Measurements from ENCODE around the gene PNPLA4. TPM values are rescaled to one million over a fixed set of nuclear protein-coding genes. Genes with fewer than 3 reads are reported as not detected.

PNPLA4 gene
- total RNA-seq, 4 donors from 2014 or later = 7.9 to 23.0 (median 12.4) TPM

- no peaks in the 10 kb centered on the region for H3K9me3 ChIP-seq
- H3K4me1 ChIP-seq = no peaks in the 10 kb centered on the region
- ATAC-seq = no peak
- no peak overlapping the region for H3K4me3 ChIP-seq
- H3K36me3 ChIP-seq = no peaks in the 10 kb centered on the region
- H3K27me3 ChIP-seq = no peaks in the 10 kb centered on the region
- 58 to 73% methylated on average over 4 to 6 of the region's 6 CpGs for WGBS, 2 donors (ENCODE audit: low coverage in 1 of 2)
- no peak for TF ChIP-seq POLR2AphosphoS5 (IDR thresholded peaks at IDR 0.05)
- no peak for TF ChIP-seq POLR2A (IDR thresholded peaks at IDR 0.05)
- TF ChIP-seq EP300 (IDR thresholded peaks at IDR 0.05) = no peak
- TF ChIP-seq CTCF (IDR thresholded peaks at IDR 0.05) = no peak
- H3K27ac ChIP-seq = no peak overlapping the region
Measured at GRCh38 chrX:7943600-7944245, 16.5 kb upstream of the PNPLA4 start.

GRCh38 chrX:7941390-7942042, 14.3 kb upstream of the PNPLA4 start:
- no peak for TF ChIP-seq POLR2AphosphoS5 (IDR thresholded peaks at IDR 0.05)
- TF ChIP-seq POLR2A (IDR thresholded peaks at IDR 0.05) = no peak
- peak in 1 of 4 experiments; percentile 32 for TF ChIP-seq CTCF (IDR thresholded peaks at IDR 0.05)
- no peak for TF ChIP-seq EP300 (IDR thresholded peaks at IDR 0.05)
- 14 to 23% methylated on average over 1 to 2 of the region's 3 CpGs for WGBS, 2 donors (ENCODE audit: low coverage in 1 of 2)
- Histone ChIP-seq H3K9me3 (no peaks in the 10 kb centered on the region), H3K4me3 (no peak overlapping the region), H3K27ac (no peak overlapping the region), H3K27me3 (no peaks in the 10 kb centered on the region), H3K36me3 (no peaks in the 10 kb centered on the region), H3K4me1 (no peaks in the 10 kb centered on the region)
- ATAC-seq = no peak

GRCh38 chrX:7934026-7934425, 6.8 kb upstream of the PNPLA4 start:
- Histone ChIP-seq H3K9me3 (no peaks in the 10 kb centered on the region), H3K4me1 (no peaks in the 10 kb centered on the region), H3K4me3 (no peak overlapping the region), H3K27me3 (no peaks in the 10 kb centered on the region), H3K36me3 (no peaks in the 10 kb centered on the region), H3K27ac (no peak overlapping the region)
- no peak for TF ChIP-seq POLR2AphosphoS5 (IDR thresholded peaks at IDR 0.05)
- no peak for TF ChIP-seq CTCF (IDR thresholded peaks at IDR 0.05)
- no peak for TF ChIP-seq POLR2A (IDR thresholded peaks at IDR 0.05)
- no peak for TF ChIP-seq EP300 (IDR thresholded peaks at IDR 0.05)
- WGBS, 2 donors (ENCODE audit: low coverage in 1 of 2) = 72% methylated on average over 2 of the region's 2 CpGs; no CpG with 5 or more reads in 1 of the 2 donors
- no peak for ATAC-seq

GRCh38 chrX:7926914-7927258, 327 bp downstream of the PNPLA4 start:
- H3K36me3 ChIP-seq = peaks cover 0 to 15% of the 10 kb centered on the region in 2 donors
- peak overlapping the region; percentile 59 to 63 for H3K4me3 ChIP-seq
- H3K27me3 ChIP-seq = no peaks in the 10 kb centered on the region
- WGBS, 2 donors (ENCODE audit: low coverage in 1 of 2) = 0% methylated on average over 2 of the region's 20 CpGs; no CpG with 5 or more reads in 1 of the 2 donors
- peaks cover 0 to 9% (median 0%) of the 10 kb centered on the region in 3 donors for H3K4me1 ChIP-seq
- no peak for TF ChIP-seq POLR2A (IDR thresholded peaks at IDR 0.05)
- TF ChIP-seq EP300 (IDR thresholded peaks at IDR 0.05) = no peak
- TF ChIP-seq POLR2AphosphoS5 (IDR thresholded peaks at IDR 0.05) = no peak
- TF ChIP-seq CTCF (IDR thresholded peaks at IDR 0.05) = no peak
- no peaks in the 10 kb centered on the region for H3K9me3 ChIP-seq
- ATAC-seq = no peak
- peak overlapping the region; percentile 35 to 78 (median 75) for H3K27ac ChIP-seq

GRCh38 chrX:7926501-7926900, 712 bp downstream of the PNPLA4 start:
- Histone ChIP-seq H3K36me3 (peaks cover 0 to 19% of the 10 kb centered on the region in 2 donors), H3K4me1 (peaks cover 0 to 9% (median 0%) of the 10 kb centered on the region in 3 donors), H3K4me3 (peak overlapping the region; percentile 59 to 63), H3K9me3 (no peaks in the 10 kb centered on the region), H3K27ac (peak overlapping the region in 2 of 4 donors; percentile 75), H3K27me3 (no peaks in the 10 kb centered on the region)
- TF ChIP-seq POLR2A (IDR thresholded peaks at IDR 0.05) (no peak), EP300 (IDR thresholded peaks at IDR 0.05) (no peak), CTCF (IDR thresholded peaks at IDR 0.05) (no peak), POLR2AphosphoS5 (IDR thresholded peaks at IDR 0.05) (no peak)
- ATAC-seq = no peak
- 78 to 100% methylated on average over 3 to 4 of the region's 5 CpGs for WGBS, 2 donors (ENCODE audit: low coverage in 1 of 2)
